HG03442 (cell line): ENCODE measurements around the gene ATAD1.
"Not testable (repeated sequence)": the region's sequence is repeated elsewhere in the genome, so short reads cannot be mapped to it uniquely, and the experiment has no call there.

ENCODE experiments used
- ATAC-seq: cut with Tn5 transposase; IDR thresholded peaks from one replicate; pipeline ENCODE4 v1.9.1; 2021; ENCODE audit warnings: mild to moderate bottlenecking, moderate library complexity; ENCODE audit not compliant: unreplicated experiment

ATAD1 gene

GRCh38 chr10:87817609-87818504 lies at the start of gene ATAD1:
TSS of gene ATAD1 (minus strand) at chr10:87818226. CDS start at chr10:87814599, 3,627 bp downstream.
- peak; percentile 65 for ATAC-seq

GRCh38 chr10:87867453-87867852 lies 49.4 kb upstream of the ATAD1 start:
- no peak for ATAC-seq

GRCh38 chr10:87866412-87866974 lies 48.5 kb upstream of the ATAD1 start:
- no peak for ATAC-seq

GRCh38 chr10:87865241-87865881 lies 47.3 kb upstream of the ATAD1 start:
- no peak for ATAC-seq

- ATAC-seq, result no peak
Observed at GRCh38 chr10:87864496-87865059, 46.6 kb upstream of the ATAD1 start.

GRCh38 chr10:87863951-87864495 lies 46.0 kb upstream of the ATAD1 start:
- ATAC-seq, result not testable (repeated sequence)

GRCh38 chr10:87863053-87863943 lies 45.3 kb upstream of the ATAD1 start, which contains the start of the genes KLLN and PTEN:
TSS of gene KLLN (minus strand) at chr10:87863533. CDS start at chr10:87862487, 1,046 bp downstream.
TSS of gene PTEN (plus strand) at chr10:87863625. CDS start at chr10:87864470, 845 bp downstream.
- ATAC-seq, result peak; percentile 35

- peak; percentile 1 for ATAC-seq
Observed at GRCh38 chr10:87862679-87863052, 44.6 kb upstream of the ATAD1 start.

GRCh38 chr10:87861953-87862678 lies 44.1 kb upstream of the ATAD1 start:
- peak; percentile 51 for ATAC-seq

GRCh38 chr10:87861566-87861952 lies 43.5 kb upstream of the ATAD1 start:
- peak; percentile 13 for ATAC-seq

GRCh38 chr10:87860816-87861403 lies 42.9 kb upstream of the ATAD1 start:
- ATAC-seq, result no peak

GRCh38 chr10:87860156-87860795 lies 42.2 kb upstream of the ATAD1 start:
- no peak for ATAC-seq

- ATAC-seq, result not testable (repeated sequence)
Observed at GRCh38 chr10:87855665-87856064, 37.6 kb upstream of the ATAD1 start.

- not testable (repeated sequence) for ATAC-seq
Observed at GRCh38 chr10:87855247-87855646, 37.2 kb upstream of the ATAD1 start.

- no peak for ATAC-seq
Observed at GRCh38 chr10:87852089-87852488, 34.1 kb upstream of the ATAD1 start.

GRCh38 chr10:87850742-87851205 lies 32.7 kb upstream of the ATAD1 start:
- no peak for ATAC-seq

- no peak for ATAC-seq
Observed at GRCh38 chr10:87849001-87849400, 31.0 kb upstream of the ATAD1 start.

- no peak for ATAC-seq
Observed at GRCh38 chr10:87847550-87847949, 29.5 kb upstream of the ATAD1 start.
